Calu3 (cell line): Measurements from ENCODE around the gene EMC1. TPM values are rescaled to one million over a fixed set of nuclear protein-coding genes. Genes with fewer than 3 reads are reported as not detected.
"Not testable (repeated sequence)": the region's sequence is repeated elsewhere in the genome, so short reads cannot be mapped to it uniquely, and the experiment has no call there.

Source experiments
- BruUV-seq: library from RNA; stranded (reverse); fragments of 400-500 nt; replicated peaks from 2 replicates; lab custom pipeline; 2021; lab: Mats Ljungman, UMichigan
- CTCF ChIA-PET: fragments of 300-600 bp; sonication (Branson Sonifier 250); formaldehyde crosslinking; loops from one replicate; lab custom pipeline; 2022; ENCODE audit warnings: antibody characterized with exemption; lab: Charles Lee
- DNase-seq: peaks from one replicate; pipeline ENCODE4 v3.0.0; 2022
- H3K27ac Mint-ChIP-seq: one replicate; pipeline ENCODE4 v1.8.0; 2022; ENCODE audit warnings: mixed read lengths; ENCODE audit not compliant: unreplicated experiment
- H3K27me3 Mint-ChIP-seq: one replicate; pipeline ENCODE4 v1.8.0; 2022; ENCODE audit warnings: mixed read lengths; ENCODE audit not compliant: unreplicated experiment
- H3K36me3 Mint-ChIP-seq: one replicate; pipeline ENCODE4 v1.8.0; 2022; ENCODE audit warnings: mild to moderate bottlenecking, moderate library complexity, mixed read lengths; ENCODE audit not compliant: insufficient read depth, unreplicated experiment
- H3K4me1 Mint-ChIP-seq: one replicate; pipeline ENCODE4 v1.8.0; 2022; ENCODE audit warnings: mild to moderate bottlenecking, low read depth, mixed read lengths; ENCODE audit not compliant: unreplicated experiment
- H3K4me3 Mint-ChIP-seq: one replicate; pipeline ENCODE4 v1.8.0; 2022; ENCODE audit warnings: mild to moderate bottlenecking, low read depth, moderate library complexity, mixed read lengths; ENCODE audit not compliant: unreplicated experiment
- H3K9me3 Mint-ChIP-seq: one replicate; pipeline ENCODE4 v1.8.0; 2022; ENCODE audit warnings: low read depth, mixed read lengths; ENCODE audit not compliant: unreplicated experiment
- intact Hi-C: fragments of 100-400 bp; cut with micrococcal nuclease; formaldehyde crosslinking; loops from one replicate; pipeline ENCODE4 v1.10.0; 2022; ENCODE audit not compliant: unreplicated experiment
- total RNA-seq: library from RNA; stranded (reverse); gene quantifications from 2 replicates; pipeline ENCODE4 v1.2.3, GENCODE V29; 2022
- TF ChIP-seq, protein P1 (sequence below): fragments of 200-600 bp; IDR thresholded peaks from one replicate; pipeline ENCODE4 v1.8.0; 2022; ENCODE audit warnings: antibody characterized with exemption; ENCODE audit not compliant: unreplicated experiment

Gene EMC1
- total RNA-seq, 1 experiment from 2014 or later: 53.4 TPM

DNA sequence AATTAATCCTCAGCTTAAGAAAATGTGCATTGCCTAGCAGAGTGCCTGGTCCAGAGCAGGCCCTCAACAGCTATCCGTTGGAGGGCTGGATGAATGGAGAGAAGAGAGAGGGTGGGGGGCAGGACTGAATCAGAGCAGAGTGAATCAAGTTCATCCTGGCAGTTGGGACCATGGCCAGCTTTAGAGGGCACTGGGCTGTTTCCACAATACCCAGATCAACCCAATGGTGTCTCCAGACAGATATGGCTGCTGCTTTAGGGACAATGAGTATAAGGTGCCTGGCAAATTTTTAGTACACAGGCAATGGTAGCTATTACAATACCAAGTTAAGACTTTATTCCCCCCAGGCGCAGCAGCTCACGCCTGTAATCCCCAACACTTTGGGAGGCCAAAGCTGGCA is 17.1 kb downstream of the EMC1 start:
- Mint-ChIP-seq H3K36me3 (no peaks in the 10 kb centered on the region), H3K27me3 (no peaks in the 10 kb centered on the region), H3K4me1 (no peaks in the 10 kb centered on the region), H3K4me3 (no peak overlapping the region), H3K9me3 (no peaks in the 10 kb centered on the region), H3K27ac (no peak overlapping the region)
- intact Hi-C loops: no loop called here
- no TSS peak for BruUV-seq
- CTCF ChIA-PET: no interaction called here
- TF ChIP-seq, protein P1, sequence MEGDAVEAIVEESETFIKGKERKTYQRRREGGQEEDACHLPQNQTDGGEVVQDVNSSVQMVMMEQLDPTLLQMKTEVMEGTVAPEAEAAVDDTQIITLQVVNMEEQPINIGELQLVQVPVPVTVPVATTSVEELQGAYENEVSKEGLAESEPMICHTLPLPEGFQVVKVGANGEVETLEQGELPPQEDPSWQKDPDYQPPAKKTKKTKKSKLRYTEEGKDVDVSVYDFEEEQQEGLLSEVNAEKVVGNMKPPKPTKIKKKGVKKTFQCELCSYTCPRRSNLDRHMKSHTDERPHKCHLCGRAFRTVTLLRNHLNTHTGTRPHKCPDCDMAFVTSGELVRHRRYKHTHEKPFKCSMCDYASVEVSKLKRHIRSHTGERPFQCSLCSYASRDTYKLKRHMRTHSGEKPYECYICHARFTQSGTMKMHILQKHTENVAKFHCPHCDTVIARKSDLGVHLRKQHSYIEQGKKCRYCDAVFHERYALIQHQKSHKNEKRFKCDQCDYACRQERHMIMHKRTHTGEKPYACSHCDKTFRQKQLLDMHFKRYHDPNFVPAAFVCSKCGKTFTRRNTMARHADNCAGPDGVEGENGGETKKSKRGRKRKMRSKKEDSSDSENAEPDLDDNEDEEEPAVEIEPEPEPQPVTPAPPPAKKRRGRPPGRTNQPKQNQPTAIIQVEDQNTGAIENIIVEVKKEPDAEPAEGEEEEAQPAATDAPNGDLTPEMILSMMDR: no peak
- DNase-seq: no peak

DNA sequence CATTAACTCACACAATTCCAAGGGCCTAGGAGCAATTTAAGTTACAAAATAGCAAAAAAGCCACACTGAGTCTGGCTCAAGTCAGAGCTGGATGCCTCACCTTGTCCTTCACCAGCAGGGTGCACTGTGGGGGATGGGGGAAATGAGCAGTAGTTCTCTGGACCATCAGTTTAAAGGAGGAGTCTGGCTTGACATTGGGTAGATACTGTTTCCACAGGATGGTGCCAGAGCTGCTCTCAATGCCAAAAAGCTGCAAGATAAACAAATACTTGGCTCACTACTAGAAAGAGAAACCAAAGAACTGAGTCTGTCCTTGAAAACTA is 18.8 kb downstream of the EMC1 start:
- no peaks in the 10 kb centered on the region for H3K36me3 Mint-ChIP-seq
- no peaks in the 10 kb centered on the region for H3K9me3 Mint-ChIP-seq
- H3K27me3 Mint-ChIP-seq: no peaks in the 10 kb centered on the region
- H3K4me3 Mint-ChIP-seq: no peak overlapping the region
- BruUV-seq: no TSS peak
- no peak overlapping the region for H3K27ac Mint-ChIP-seq
- DNase-seq: no peak
- intact Hi-C loops: no loop called here
- CTCF ChIA-PET: no interaction called here
- TF ChIP-seq, protein P1: no peak
- H3K4me1 Mint-ChIP-seq: no peaks in the 10 kb centered on the region

DNA sequence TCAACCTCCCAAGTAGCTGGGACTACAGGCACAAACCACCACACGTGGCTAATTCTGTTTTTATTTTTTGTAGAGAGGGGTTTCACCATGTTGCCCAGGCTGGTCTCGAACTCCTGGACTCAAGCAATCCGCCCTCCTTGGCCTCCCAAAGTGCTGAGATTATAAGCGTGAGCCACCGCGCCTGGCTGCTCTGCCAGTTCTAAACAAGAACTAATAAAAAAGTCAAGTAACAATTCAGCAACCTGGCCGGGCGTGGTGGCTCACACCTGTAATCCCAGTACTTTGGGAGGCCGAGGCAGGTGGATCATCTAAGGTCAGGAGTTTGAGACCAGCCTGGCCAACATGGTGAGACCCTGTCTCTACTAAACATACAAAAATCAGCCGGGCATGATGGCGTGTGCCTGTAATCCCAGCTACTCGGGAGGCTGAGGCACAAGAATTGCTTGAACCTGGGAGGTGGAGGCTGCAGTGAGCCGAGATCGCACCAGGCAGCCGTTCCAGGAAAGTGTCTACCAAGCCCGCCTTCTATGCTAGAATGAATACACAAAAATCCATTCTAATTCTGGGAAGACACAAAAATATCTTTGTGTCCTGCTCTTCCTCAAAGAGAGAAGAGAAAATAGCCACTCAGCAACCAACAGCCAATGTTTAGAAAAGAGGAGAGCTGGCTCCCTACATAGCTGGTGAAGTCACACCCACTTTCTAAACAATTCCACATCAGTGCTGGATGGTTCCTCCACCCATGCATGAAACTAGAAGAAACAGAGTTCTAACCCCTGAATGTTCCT is 19.4 kb downstream of the EMC1 start:
- H3K9me3 Mint-ChIP-seq, DNase-seq, H3K4me1 Mint-ChIP-seq, H3K27ac Mint-ChIP-seq, H3K4me3 Mint-ChIP-seq, BruUV-seq, H3K36me3 Mint-ChIP-seq, intact Hi-C loops, H3K27me3 Mint-ChIP-seq, CTCF ChIA-PET: not testable (repeated sequence)

DNA sequence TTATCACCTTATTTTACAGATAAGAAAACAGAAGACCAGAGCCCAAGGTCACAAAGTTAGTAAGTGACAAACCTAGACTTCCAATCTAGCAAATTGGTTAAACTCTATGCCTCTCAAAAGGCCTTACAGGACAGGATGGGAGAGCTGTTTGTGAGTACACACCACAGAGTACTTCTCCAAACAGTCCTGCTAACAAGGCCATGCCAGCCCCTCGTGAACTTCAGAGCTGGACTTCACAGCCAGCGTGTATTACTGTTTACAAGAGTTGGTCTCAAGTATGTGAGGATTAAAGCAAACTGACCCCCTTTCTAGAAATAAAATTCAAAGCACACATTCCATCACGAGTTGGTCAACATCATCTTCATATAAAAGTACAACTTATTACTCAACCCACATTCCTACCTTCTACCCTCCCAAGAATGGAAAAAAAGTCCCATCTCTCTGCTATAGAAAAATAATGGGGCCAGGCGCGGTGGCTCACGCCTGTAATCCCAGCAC is 21.4 kb downstream of the EMC1 start:
- Mint-ChIP-seq H3K9me3 (no peaks in the 10 kb centered on the region), H3K4me3 (no peak overlapping the region), H3K4me1 (no peaks in the 10 kb centered on the region), H3K36me3 (peaks cover 7% of the 10 kb centered on the region), H3K27me3 (no peaks in the 10 kb centered on the region), H3K27ac (no peak overlapping the region)
- DNase-seq: no peak
- TF ChIP-seq, protein P1: no peak
- CTCF ChIA-PET: no interaction called here
- BruUV-seq: no TSS peak
- intact Hi-C loops: no loop called here

DNA sequence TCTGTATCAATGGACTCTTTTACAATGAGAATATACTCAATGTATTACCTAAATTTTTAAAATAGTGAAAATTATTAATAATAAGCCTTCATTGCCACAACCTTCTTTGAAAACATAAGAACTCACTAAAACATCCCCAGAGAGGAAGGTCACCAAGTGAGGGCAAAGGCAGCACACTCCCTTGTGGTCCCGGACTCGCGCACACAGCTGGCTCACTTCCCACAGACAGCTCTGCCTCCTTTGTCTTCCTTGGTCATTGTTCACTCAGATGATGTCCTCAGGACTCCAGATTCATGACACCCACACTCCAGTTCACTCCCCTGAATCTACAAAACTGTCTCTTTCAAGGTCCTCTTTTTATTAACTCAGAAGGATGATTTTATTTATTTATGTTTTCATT is 22.1 kb downstream of the EMC1 start:
- H3K9me3 Mint-ChIP-seq: no peaks in the 10 kb centered on the region
- intact Hi-C loops: no loop called here
- peaks cover 13% of the 10 kb centered on the region for H3K36me3 Mint-ChIP-seq
- no peak overlapping the region for H3K27ac Mint-ChIP-seq
- H3K4me1 Mint-ChIP-seq: no peaks in the 10 kb centered on the region
- CTCF ChIA-PET: no interaction called here
- no peaks in the 10 kb centered on the region for H3K27me3 Mint-ChIP-seq
- TF ChIP-seq, protein P1: no peak
- no peak overlapping the region for H3K4me3 Mint-ChIP-seq
- no TSS peak for BruUV-seq
- DNase-seq: no peak
